Activated B cell treated with CpG ODN at 0.5 μM for 24 hours (primary cell): ENCODE results near the gene DEXI. TPM values are rescaled to one million over a fixed set of nuclear protein-coding genes. Genes with fewer than 3 reads are reported as not detected.

ENCODE experiments used
- ATAC-seq: fragments of 200-7000 bp; cut with Tn5 transposase; one replicate; pipeline ENCODE4 v1.10.0; 2021; ENCODE audit warnings: low read depth, mild to moderate bottlenecking, moderate library complexity
- CTCF ChIA-PET: fragments of 350-600 bp; sonication (Branson Sonifier 250); formaldehyde crosslinking; loops from one replicate; lab custom pipeline; 2021; ENCODE audit warnings: antibody characterized with exemption; lab: Charles Lee
- POLR2A ChIA-PET: fragments of 350-600 bp; sonication (Branson Sonifier 250); formaldehyde crosslinking; loops from one replicate; lab custom pipeline; 2021; ENCODE audit warnings: antibody characterized with exemption; lab: Charles Lee
- DNase-seq: peaks from one replicate; pipeline ENCODE4 v3.0.0; 2022
- H3K27ac Mint-ChIP-seq: one replicate; pipeline ENCODE4 v1.8.0; 2020; ENCODE audit warnings: mixed read lengths
- H3K27me3 Mint-ChIP-seq: one replicate; pipeline ENCODE4 v1.8.0; 2021; ENCODE audit warnings: mixed read lengths
- H3K36me3 Mint-ChIP-seq: one replicate; pipeline ENCODE4 v1.8.0; 2021; ENCODE audit warnings: low read depth, mixed read lengths
- H3K4me1 Mint-ChIP-seq: one replicate; pipeline ENCODE4 v1.8.0; 2021; ENCODE audit warnings: mixed read lengths
- H3K4me3 Mint-ChIP-seq: one replicate; pipeline ENCODE4 v1.8.0; 2020; ENCODE audit warnings: mild to moderate bottlenecking, mixed read lengths
- H3K9me3 Mint-ChIP-seq: one replicate; pipeline ENCODE4 v1.8.0; 2020; ENCODE audit warnings: mixed read lengths
- CTCF ChIP-seq: fragments of 200-600 bp; IDR thresholded peaks from one replicate; pipeline ENCODE4 v1.8.0; 2022; ENCODE audit warnings: antibody characterized with exemption, mild to moderate bottlenecking
- intact Hi-C: fragments of 100-400 bp; cut with micrococcal nuclease; formaldehyde crosslinking; loops from one replicate; pipeline ENCODE4 v1.15.1; 2024
- total RNA-seq: library from RNA; stranded (reverse); gene quantifications from 2 replicates; pipeline ENCODE4 v1.2.3, GENCODE V29; 2022

The DEXI gene
- total RNA-seq, 1 donor from 2014 or later = 18.0 TPM

DNA sequence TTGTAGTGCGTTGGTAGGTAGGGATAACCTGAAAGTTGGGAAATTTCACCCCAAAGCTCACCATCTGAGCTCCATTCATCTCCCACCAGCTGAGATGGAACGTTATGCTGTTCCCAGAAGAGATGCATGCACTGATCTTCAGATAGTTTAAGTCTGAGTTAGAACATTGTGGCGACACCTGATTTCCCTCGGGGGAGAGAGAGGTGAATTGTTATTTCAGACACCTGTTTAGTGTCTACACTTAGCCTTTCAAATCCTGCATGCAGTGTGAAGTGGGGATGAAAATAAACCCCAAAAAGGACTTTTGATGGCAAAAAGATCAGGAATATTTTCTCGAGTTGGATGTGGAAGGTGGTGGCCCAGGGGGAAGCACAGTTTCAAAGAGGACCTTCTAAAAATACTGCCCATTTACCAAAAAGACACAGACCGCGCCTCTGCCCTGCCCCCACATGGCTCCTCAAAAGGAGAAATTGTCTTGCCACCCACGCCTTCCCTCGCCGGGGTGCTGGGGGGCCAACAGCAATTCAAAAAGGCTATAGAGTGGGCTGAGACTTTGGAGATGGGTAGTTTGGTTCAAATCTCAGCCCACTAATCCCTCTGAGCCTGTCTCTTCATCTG lies 53.8 kb downstream of the DEXI start:
- H3K27ac Mint-ChIP-seq = peak overlapping the region; percentile 87
- DNase-seq (no peak), ATAC-seq (peak; percentile 6)
- H3K36me3 Mint-ChIP-seq = peaks cover 85% of the 10 kb centered on the region
- intact Hi-C loops = no loop called here
- H3K4me3 Mint-ChIP-seq = peak overlapping the region; percentile 82
- peaks cover 99% of the 10 kb centered on the region for H3K4me1 Mint-ChIP-seq
- POLR2A ChIA-PET = interaction anchor here (0.9 to 7.9 kb wide), 17 partner anchors 9 to 336 kb away, joined by 3 to 318 read pairs (median 6); partner anchors contain the start of genes CIITA and NUBP1
- CTCF ChIA-PET = interaction anchor here (0.7 to 7.5 kb wide), 3 partner anchors 11 to 33 kb away, joined by 3 to 76 read pairs (median 3); partner anchors contain the start of gene CIITA
- no peak for TF ChIP-seq CTCF
- no peaks in the 10 kb centered on the region for H3K27me3 Mint-ChIP-seq
- H3K9me3 Mint-ChIP-seq = peaks cover 2% of the 10 kb centered on the region

GRCh38 chr16:10885246-10885645 lies 57.0 kb downstream of the DEXI start:
- ChIA-PET CTCF (no interaction called here), POLR2A (interaction anchor here (1.1 to 2.4 kb wide), 8 partner anchors 9 to 132 kb away, joined by 3 to 14 read pairs (median 6); partner anchors contain the start of gene CIITA)
- Mint-ChIP-seq H3K36me3 (peaks cover 89% of the 10 kb centered on the region), H3K4me1 (peaks cover 98% of the 10 kb centered on the region), H3K27me3 (no peaks in the 10 kb centered on the region), H3K4me3 (peak overlapping the region; percentile 55), H3K9me3 (no peaks in the 10 kb centered on the region), H3K27ac (peak overlapping the region; percentile 87)
- DNase-seq = no peak
- TF ChIP-seq CTCF = no peak
- intact Hi-C loops = no loop called here
- ATAC-seq = peak; percentile 10

DNA sequence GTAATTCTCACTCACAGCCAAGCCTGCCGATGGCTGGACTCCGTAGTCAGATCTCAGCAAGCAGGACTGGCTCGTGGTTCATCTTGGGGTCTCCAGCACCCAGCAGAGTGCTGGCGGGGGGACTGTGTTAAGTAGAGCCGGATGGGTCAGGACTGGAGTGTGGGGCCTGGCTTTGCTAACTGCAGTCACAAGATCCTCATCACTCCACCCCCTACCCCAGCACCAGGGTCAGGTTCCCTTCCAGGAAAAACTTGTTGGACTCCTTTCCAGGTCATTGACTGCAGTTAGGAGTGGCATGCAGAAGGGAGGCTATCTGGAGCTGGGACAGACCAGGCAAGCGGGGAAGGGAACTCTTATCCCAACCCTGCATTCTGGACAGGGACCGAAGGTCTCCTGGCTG lies 59.3 kb downstream of the DEXI start:
- TF ChIP-seq CTCF = no peak
- CTCF ChIA-PET = interaction anchor here (2.9 kb wide), 1 partner anchor 36 kb away, joined by 11 read pairs; no protein-coding TSS in a partner anchor
- intact Hi-C loops = no loop called here
- Mint-ChIP-seq H3K9me3 (no peaks in the 10 kb centered on the region), H3K4me1 (peaks cover 81% of the 10 kb centered on the region), H3K27me3 (no peaks in the 10 kb centered on the region), H3K36me3 (peaks cover 92% of the 10 kb centered on the region), H3K27ac (peak overlapping the region; percentile 87), H3K4me3 (peak overlapping the region; percentile 55)
- DNase-seq = no peak
- ATAC-seq = no peak
- POLR2A ChIA-PET = interaction anchor here (1.0 to 4.4 kb wide), 5 partner anchors 8 to 131 kb away, joined by 3 to 58 read pairs (median 6); no protein-coding TSS in a partner anchor

GRCh38 chr16:10881479-10882030 lies 60.7 kb downstream of the DEXI start:
- POLR2A ChIA-PET = interaction anchor here (0.6 to 4.4 kb wide), 14 partner anchors 10 to 1790 kb away, joined by 3 to 65 read pairs (median 5); partner anchors contain the start of genes HAPSTR1 and NUBP1
- intact Hi-C loops = no loop called here
- H3K4me1 Mint-ChIP-seq = peaks cover 71% of the 10 kb centered on the region

More at GRCh38 chr16:10881479-10882030, 60.7 kb downstream of the DEXI start:
- no peaks in the 10 kb centered on the region for H3K27me3 Mint-ChIP-seq
- DNase-seq = no peak
- no peak for ATAC-seq
- H3K27ac Mint-ChIP-seq = peak overlapping the region; percentile 90
- H3K36me3 Mint-ChIP-seq = peaks cover 90% of the 10 kb centered on the region
- TF ChIP-seq CTCF = no peak
- CTCF ChIA-PET = interaction anchor here (1.1 to 2.9 kb wide), 2 partner anchors 16 to 37 kb away, joined by 3 to 11 read pairs; no protein-coding TSS in a partner anchor
- peak overlapping the region; percentile 100 for H3K4me3 Mint-ChIP-seq
- no peaks in the 10 kb centered on the region for H3K9me3 Mint-ChIP-seq
